Fibroblast of mammary gland (primary cell): Measurements from ENCODE around the gene ZNF423.

Source experiments
- DNase-seq: peaks from one replicate; pipeline ENCODE4 v3.0.0-alpha.2; 2010; ENCODE audit warnings: low read depth
- H3K4me3 ChIP-seq: 2 replicates; pipeline ENCODE4 v1.5.1; 2011; ENCODE audit warnings: low read depth, mild to moderate bottlenecking, low read length, moderate library complexity; ENCODE audit not compliant: control insufficient read depth
- TF ChIP-seq, protein P1 (sequence below): conservative IDR thresholded peaks from 2 replicates; pipeline ENCODE4 v1.5.1; 2011; ENCODE audit warnings: low read depth, low read length, inconsistent platforms; ENCODE audit not compliant: control insufficient read depth, insufficient read depth

ZNF423 gene

DNA sequence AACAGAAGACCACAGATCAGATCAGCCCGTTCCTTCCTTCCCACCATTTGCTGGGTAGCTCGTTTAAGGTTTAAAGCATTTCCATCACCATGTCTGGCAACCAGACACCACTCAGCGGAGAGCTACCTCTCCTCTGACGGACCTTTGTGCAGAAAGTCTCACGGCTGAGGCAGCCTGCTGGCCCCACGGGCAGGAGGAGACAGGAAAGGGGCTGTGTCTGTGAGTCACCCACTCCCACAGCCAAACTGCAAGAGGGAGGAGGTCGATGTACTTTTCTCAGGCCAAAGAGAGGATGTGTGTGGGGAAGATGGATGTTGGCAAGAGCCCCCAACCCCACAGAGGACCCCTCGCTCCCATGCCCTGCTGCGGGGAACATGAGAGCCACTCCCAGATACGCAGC is 92.1 kb downstream of the ZNF423 start:
- H3K4me3 ChIP-seq = no peak overlapping the region
- TF ChIP-seq, protein P1, sequence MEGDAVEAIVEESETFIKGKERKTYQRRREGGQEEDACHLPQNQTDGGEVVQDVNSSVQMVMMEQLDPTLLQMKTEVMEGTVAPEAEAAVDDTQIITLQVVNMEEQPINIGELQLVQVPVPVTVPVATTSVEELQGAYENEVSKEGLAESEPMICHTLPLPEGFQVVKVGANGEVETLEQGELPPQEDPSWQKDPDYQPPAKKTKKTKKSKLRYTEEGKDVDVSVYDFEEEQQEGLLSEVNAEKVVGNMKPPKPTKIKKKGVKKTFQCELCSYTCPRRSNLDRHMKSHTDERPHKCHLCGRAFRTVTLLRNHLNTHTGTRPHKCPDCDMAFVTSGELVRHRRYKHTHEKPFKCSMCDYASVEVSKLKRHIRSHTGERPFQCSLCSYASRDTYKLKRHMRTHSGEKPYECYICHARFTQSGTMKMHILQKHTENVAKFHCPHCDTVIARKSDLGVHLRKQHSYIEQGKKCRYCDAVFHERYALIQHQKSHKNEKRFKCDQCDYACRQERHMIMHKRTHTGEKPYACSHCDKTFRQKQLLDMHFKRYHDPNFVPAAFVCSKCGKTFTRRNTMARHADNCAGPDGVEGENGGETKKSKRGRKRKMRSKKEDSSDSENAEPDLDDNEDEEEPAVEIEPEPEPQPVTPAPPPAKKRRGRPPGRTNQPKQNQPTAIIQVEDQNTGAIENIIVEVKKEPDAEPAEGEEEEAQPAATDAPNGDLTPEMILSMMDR = no peak
- DNase-seq = no peak

DNA sequence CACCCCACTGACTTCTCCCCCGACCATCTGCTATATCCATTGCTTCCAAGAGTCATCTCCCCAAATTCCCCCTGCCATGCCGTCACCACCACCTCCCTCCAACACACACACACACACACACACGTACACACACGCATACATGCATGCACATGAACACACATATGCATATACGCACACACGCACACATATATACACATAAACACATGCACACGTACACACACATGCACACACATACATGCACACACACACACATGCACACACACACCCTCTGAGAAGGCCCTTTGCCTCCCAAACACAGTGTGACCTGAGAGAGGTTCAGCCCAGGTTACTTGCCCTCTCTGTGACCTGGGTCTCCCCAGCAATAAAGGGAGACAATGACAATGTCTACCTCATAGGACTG is 95.1 kb downstream of the ZNF423 start:
- TF ChIP-seq, protein P1 = no peak
- no peak for DNase-seq
- no peak overlapping the region for H3K4me3 ChIP-seq

DNA sequence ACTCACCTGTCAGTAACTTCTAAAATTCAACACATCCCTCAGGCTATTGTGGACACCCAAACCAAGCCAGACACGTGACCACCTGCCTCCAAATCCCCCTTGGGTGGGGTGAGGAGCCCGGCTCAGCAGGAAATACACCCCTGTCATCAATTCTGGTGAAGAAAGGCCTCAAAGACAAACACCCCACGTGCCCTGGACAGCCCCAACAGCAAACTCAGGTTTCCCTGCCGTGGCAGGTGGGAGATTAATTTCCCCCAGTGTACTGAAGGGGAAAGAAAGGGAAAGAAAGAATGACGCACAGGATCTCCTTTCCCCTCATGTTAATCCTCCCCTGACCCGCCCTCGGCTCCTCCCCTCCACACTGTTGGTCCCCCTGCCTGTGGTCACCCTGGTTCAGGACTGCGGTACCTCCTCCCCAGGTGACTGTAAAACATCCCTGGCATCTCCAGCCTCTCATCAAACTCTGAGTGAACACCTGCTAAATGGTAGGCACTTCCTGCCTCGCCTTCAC is 98.3 kb downstream of the ZNF423 start:
- DNase-seq = no peak
- TF ChIP-seq, protein P1 = no peak
- no peak overlapping the region for H3K4me3 ChIP-seq

DNA sequence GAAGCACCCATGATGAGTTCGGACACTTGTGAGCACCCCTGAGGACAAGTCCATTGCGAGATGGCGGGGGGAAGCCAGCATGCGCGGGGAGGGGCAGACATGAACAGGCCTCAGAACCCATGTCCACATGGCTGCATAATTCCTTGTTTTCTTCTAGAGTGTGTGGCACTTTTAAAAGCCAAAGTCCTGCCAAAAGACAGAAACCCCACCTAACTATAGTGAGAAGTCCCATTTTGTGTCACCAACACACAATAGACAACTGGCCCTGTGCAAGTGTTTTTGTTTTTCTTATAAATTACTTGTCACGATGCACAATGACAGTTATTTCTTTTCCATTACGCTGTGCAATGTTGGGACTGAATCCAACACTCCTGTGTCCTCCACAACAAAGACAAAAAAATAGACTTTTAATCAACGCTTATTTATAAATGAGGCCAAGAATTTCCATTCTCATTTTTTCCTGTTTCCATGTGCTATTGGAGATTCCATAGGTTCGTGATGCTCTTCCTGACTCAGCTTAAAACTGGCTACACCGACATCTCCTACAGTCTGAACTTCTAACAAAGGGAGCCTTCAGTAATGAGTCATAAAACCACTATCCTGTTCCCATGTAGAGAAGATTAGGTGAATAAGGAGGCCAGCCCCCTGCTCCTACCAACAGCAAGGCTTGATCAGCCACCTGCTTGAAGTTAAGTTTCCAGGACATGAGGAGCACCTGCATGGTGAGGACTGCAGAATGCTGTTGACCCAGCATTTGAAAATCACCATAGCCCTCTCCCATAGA is 98.9 kb downstream of the ZNF423 start:
- peak; percentile 22 for DNase-seq
- TF ChIP-seq, protein P1 = no peak
- no peak overlapping the region for H3K4me3 ChIP-seq

DNA sequence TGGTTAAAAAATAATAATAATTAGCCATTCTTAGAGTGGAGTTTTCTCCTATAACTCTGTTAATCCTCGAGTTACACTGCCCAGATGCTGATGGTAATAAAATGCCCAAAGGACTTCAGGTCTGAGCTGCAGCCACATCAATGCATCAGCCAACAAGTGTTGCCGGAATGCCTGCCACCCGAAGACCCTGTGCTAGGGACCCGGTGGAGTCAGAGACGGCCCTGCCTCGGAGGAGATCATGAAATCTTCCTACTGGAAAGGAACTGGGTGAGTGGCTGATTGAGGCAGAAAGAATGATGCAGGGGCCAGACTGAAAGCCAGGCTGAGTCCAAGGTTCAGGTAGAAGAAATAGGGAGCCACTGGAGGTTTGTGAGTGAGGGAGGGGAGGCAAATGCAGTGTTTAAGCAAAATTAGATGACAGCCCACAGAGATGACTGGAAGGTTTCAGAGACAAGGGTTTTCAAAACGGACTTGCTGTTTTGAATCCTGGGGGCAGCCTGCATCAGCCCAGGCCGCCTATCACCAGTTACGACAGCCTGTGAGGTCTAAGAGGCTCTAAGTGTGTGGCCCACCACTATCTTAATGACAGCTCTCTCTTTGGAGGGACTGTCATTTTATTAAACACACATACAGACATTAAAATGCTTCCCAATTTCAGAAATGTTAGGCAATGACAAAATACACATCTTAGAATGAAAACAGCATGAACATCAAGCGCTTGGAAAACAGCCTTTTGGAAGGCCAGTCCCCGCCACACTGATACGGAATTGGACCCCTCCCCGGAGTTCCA is 100.0 kb downstream of the ZNF423 start:
- no peak for DNase-seq
- H3K4me3 ChIP-seq = no peak overlapping the region
- TF ChIP-seq, protein P1 = no peak

DNA sequence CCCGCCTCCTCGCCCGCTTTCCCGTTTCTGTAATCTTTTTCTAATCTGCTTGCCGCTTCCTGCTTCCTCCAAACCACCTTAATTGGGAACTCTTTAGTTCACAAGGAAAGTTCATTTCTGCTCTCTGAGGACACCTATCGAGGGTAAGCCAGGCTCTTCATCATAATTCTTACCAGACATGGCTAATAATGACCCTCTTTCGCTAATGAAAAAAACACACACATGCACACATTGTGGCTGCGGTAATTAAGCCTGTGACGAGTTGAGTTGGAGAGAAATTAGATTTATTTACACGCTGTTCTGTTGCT is 100.6 kb downstream of the ZNF423 start:
- peak; percentile 49 for DNase-seq
- H3K4me3 ChIP-seq = no peak overlapping the region
- TF ChIP-seq, protein P1 = peak; percentile 54
